Measurements from ENCODE around the gene SH3RF3.

The SH3RF3 gene

GRCh38 chr2:109164739-109165221, 35.8 kb downstream of the SH3RF3 start:
- H3K4me1 ChIP-seq (ENCODE audit: control insufficient read depth, insufficient read depth, low read length): peaks cover 38% of the 10 kb centered on the region
- H3K4me3 ChIP-seq (ENCODE audit: low read length): peak overlapping the region; percentile 18
- peak overlapping the region; percentile 4 for H3K4me2 ChIP-seq (ENCODE audit: low read length)
- H3K9ac ChIP-seq (ENCODE audit: low read depth, low read length): no peak overlapping the region
- peaks cover 11% of the 10 kb centered on the region for H3K36me3 ChIP-seq (ENCODE audit: insufficient read depth, low read length)
- H3K27me3 ChIP-seq (ENCODE audit: control insufficient read depth, insufficient read depth, low read length): no peaks in the 10 kb centered on the region
- no peaks in the 10 kb centered on the region for H3K9me3 ChIP-seq (replicated peaks; ENCODE audit: low read length)

DNA sequence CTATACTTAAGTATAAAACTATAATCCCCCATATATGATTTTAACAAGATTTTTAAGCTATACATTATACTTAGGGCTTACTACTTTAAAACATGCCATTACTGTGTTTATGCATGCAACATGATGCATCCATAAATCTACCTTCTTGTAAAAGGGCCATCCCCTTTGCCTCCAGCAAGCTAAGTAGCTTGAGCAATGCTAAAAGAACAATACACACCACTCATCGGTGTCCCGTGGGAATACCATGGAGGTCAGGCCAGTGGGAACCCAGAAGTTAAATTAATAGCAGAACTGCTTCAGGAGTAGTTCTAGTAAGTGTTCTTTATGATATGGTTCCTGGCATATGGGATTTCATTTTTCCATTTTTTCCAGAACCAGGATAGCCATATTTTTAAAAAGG, 37.8 kb downstream of the SH3RF3 start:
- Histone ChIP-seq H3K4me3 (ENCODE audit: low read length) (peak overlapping the region; percentile 41), H3K27me3 (ENCODE audit: control insufficient read depth, insufficient read depth, low read length) (no peaks in the 10 kb centered on the region), H3K4me1 (ENCODE audit: control insufficient read depth, insufficient read depth, low read length) (peaks cover 52% of the 10 kb centered on the region), H3K36me3 (ENCODE audit: insufficient read depth, low read length) (peaks cover 11% of the 10 kb centered on the region), H3K9ac (ENCODE audit: low read depth, low read length) (peak overlapping the region; percentile 74), H3K9me3 (replicated peaks; ENCODE audit: low read length) (no peaks in the 10 kb centered on the region), H3K4me2 (ENCODE audit: low read length) (peak overlapping the region; percentile 71)

DNA sequence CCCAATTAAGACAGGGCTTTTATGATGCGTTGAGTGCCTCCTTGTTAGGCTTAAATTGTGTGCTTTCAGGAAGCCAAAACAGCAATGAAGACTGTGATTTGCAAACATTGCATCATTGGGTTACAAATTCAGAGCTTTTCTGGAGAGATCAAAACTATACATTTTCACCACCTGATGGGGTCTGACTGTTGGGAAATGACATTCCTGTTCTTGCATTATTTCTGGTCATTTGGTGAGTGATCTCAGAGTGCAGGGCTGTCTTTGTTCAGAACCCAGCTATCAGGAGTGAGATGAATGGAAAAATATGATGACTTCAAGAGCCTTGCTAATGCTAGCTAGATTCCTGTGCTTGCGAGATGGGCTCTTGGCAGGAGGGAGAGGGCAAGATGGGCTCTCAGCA, 39.1 kb downstream of the SH3RF3 start:
- H3K4me1 ChIP-seq (ENCODE audit: control insufficient read depth, insufficient read depth, low read length): peaks cover 65% of the 10 kb centered on the region
- H3K4me3 ChIP-seq (ENCODE audit: low read length): no peak overlapping the region
- H3K4me2 ChIP-seq (ENCODE audit: low read length): no peak overlapping the region
- no peaks in the 10 kb centered on the region for H3K9me3 ChIP-seq (replicated peaks; ENCODE audit: low read length)
- no peaks in the 10 kb centered on the region for H3K27me3 ChIP-seq (ENCODE audit: control insufficient read depth, insufficient read depth, low read length)
- H3K9ac ChIP-seq (ENCODE audit: low read depth, low read length): no peak overlapping the region
- H3K36me3 ChIP-seq (ENCODE audit: insufficient read depth, low read length): peaks cover 11% of the 10 kb centered on the region

GRCh38 chr2:109168716-109169115, 39.7 kb downstream of the SH3RF3 start:
- H3K4me1 ChIP-seq (ENCODE audit: control insufficient read depth, insufficient read depth, low read length): peaks cover 69% of the 10 kb centered on the region
- H3K9me3 ChIP-seq (replicated peaks; ENCODE audit: low read length): no peaks in the 10 kb centered on the region
- H3K36me3 ChIP-seq (ENCODE audit: insufficient read depth, low read length): peaks cover 11% of the 10 kb centered on the region
- no peak overlapping the region for H3K4me3 ChIP-seq (ENCODE audit: low read length)
- no peak overlapping the region for H3K9ac ChIP-seq (ENCODE audit: low read depth, low read length)
- H3K27me3 ChIP-seq (ENCODE audit: control insufficient read depth, insufficient read depth, low read length): no peaks in the 10 kb centered on the region
- H3K4me2 ChIP-seq (ENCODE audit: low read length): no peak overlapping the region

GRCh38 chr2:109170645-109171044, 41.6 kb downstream of the SH3RF3 start:
- Histone ChIP-seq H3K9ac (ENCODE audit: low read depth, low read length) (peak overlapping the region; percentile 86), H3K4me2 (ENCODE audit: low read length) (peak overlapping the region; percentile 75), H3K36me3 (ENCODE audit: insufficient read depth, low read length) (peaks cover 11% of the 10 kb centered on the region), H3K9me3 (replicated peaks; ENCODE audit: low read length) (no peaks in the 10 kb centered on the region), H3K4me1 (ENCODE audit: control insufficient read depth, insufficient read depth, low read length) (peaks cover 66% of the 10 kb centered on the region), H3K4me3 (ENCODE audit: low read length) (no peak overlapping the region), H3K27me3 (ENCODE audit: control insufficient read depth, insufficient read depth, low read length) (no peaks in the 10 kb centered on the region)

DNA sequence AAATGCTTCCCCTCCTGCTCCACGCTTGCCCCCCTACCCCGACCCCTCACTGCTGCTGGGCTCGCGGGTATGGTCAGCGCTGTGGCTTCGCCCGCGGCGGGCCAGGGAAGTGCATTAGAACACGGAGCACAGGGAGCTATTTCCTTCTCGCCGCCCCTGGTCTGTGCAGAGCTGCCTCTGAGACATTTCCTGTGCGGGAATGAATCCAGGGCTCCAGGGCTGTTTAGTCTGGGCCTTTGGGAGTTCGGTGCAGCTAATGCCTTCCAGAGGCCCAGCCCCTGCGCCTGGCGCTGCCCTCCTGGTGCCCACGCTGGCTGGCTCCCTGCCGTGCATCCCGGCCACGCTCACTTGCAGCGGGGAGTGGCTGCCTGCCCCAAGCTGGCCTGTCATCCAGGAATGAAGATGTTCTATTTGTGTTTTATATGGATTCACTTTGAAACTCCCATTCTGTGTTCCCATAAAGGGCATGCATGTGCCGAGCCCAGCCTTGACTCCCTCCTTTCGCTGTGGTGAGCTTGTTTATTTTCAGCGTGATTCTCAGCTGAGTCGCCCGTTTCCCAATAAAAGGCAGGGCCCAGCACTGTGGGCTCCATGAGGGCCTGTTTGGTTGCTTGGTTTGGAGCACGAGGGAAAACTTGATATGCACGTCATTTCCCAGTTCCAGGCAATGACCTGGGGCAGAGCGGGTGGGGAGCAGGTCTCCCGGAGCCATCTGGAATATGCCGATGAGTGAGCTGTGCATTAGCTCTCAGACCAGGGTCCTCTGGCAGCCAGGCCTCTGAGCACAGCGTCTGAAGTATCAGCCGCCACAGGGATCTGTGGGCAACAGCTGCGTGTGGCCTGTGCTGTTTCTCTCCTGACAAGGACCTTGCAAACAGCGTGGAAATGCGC, 42.7 kb downstream of the SH3RF3 start:
- Histone ChIP-seq H3K9ac (ENCODE audit: low read depth, low read length) (peak overlapping the region; percentile 86), H3K27me3 (ENCODE audit: control insufficient read depth, insufficient read depth, low read length) (no peaks in the 10 kb centered on the region), H3K4me1 (ENCODE audit: control insufficient read depth, insufficient read depth, low read length) (peaks cover 59% of the 10 kb centered on the region), H3K36me3 (ENCODE audit: insufficient read depth, low read length) (peaks cover 11% of the 10 kb centered on the region), H3K4me2 (ENCODE audit: low read length) (peak overlapping the region; percentile 75), H3K9me3 (replicated peaks; ENCODE audit: low read length) (no peaks in the 10 kb centered on the region), H3K4me3 (ENCODE audit: low read length) (peak overlapping the region; percentile 29)

DNA sequence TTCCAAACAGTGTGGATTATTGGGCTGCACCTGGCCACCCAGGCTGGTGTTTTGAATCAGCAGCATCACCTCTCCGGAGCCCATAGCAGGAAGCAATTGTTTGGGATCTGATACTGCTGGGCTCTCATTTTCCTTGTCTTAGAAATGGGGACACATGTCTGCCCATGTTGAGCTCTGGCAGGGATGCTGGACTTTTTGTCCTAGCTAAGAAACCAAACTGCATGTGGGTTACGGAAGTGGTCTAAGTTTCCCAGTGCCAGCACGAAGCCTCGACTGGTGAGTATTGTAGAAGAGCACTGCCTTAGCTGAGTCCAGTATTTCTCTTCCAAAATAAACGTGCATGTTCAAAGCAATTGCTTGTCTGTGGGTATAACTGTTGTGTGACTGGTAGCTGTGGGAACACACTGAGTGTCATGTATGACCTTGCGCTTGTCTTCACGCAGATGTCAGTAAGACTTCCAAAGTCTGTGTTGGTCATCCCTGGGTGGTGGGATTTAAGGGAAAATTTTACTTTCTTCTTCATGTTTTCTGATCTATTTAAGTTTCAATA, 43.6 kb downstream of the SH3RF3 start:
- Histone ChIP-seq H3K27me3 (ENCODE audit: control insufficient read depth, insufficient read depth, low read length) (no peaks in the 10 kb centered on the region), H3K36me3 (ENCODE audit: insufficient read depth, low read length) (peaks cover 11% of the 10 kb centered on the region), H3K4me2 (ENCODE audit: low read length) (peak overlapping the region; percentile 75), H3K4me3 (ENCODE audit: low read length) (peak overlapping the region; percentile 29), H3K9ac (ENCODE audit: low read depth, low read length) (peak overlapping the region; percentile 86), H3K9me3 (replicated peaks; ENCODE audit: low read length) (no peaks in the 10 kb centered on the region), H3K4me1 (ENCODE audit: control insufficient read depth, insufficient read depth, low read length) (peaks cover 61% of the 10 kb centered on the region)

- peak overlapping the region; percentile 86 for H3K9ac ChIP-seq (ENCODE audit: low read depth, low read length)
- no peaks in the 10 kb centered on the region for H3K27me3 ChIP-seq (ENCODE audit: control insufficient read depth, insufficient read depth, low read length)
- H3K9me3 ChIP-seq (replicated peaks; ENCODE audit: low read length): no peaks in the 10 kb centered on the region
- peaks cover 69% of the 10 kb centered on the region for H3K4me1 ChIP-seq (ENCODE audit: control insufficient read depth, insufficient read depth, low read length)
- peak overlapping the region; percentile 75 for H3K4me2 ChIP-seq (ENCODE audit: low read length)
- H3K36me3 ChIP-seq (ENCODE audit: insufficient read depth, low read length): peaks cover 7% of the 10 kb centered on the region
- peak overlapping the region; percentile 57 for H3K4me3 ChIP-seq (ENCODE audit: low read length)
Observed at GRCh38 chr2:109173311-109174171, 44.5 kb downstream of the SH3RF3 start.

DNA sequence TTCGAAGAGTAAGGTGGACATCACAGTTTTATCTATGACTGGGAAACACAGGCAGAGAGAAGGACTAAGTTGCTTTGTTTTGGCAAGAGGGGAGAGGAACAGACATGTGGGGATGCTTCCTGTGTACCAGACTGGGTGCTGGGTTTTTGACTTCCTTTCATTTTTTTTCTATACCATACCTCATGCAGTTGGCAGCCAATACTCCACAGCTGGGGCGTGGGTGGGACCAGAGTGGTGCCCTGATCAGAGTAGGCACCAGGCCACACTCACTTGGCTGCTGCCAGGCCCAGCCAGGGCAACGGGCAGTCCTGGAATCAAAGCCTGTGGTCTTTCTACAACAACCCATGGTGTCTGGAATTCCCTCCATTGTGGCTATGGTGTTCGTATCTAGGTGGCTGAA, 45.2 kb downstream of the SH3RF3 start:
- peak overlapping the region; percentile 86 for H3K9ac ChIP-seq (ENCODE audit: low read depth, low read length)
- no peaks in the 10 kb centered on the region for H3K27me3 ChIP-seq (ENCODE audit: control insufficient read depth, insufficient read depth, low read length)
- no peaks in the 10 kb centered on the region for H3K36me3 ChIP-seq (ENCODE audit: insufficient read depth, low read length)
- no peaks in the 10 kb centered on the region for H3K9me3 ChIP-seq (replicated peaks; ENCODE audit: low read length)
- H3K4me2 ChIP-seq (ENCODE audit: low read length): peak overlapping the region; percentile 75
- H3K4me1 ChIP-seq (ENCODE audit: control insufficient read depth, insufficient read depth, low read length): peaks cover 71% of the 10 kb centered on the region
- peak overlapping the region; percentile 55 for H3K4me3 ChIP-seq (ENCODE audit: low read length)

GRCh38 chr2:109174626-109175349, 45.8 kb downstream of the SH3RF3 start:
- no peaks in the 10 kb centered on the region for H3K27me3 ChIP-seq (ENCODE audit: control insufficient read depth, insufficient read depth, low read length)
- peak overlapping the region; percentile 75 for H3K4me2 ChIP-seq (ENCODE audit: low read length)
- H3K9me3 ChIP-seq (replicated peaks; ENCODE audit: low read length): no peaks in the 10 kb centered on the region
- peak overlapping the region; percentile 55 for H3K4me3 ChIP-seq (ENCODE audit: low read length)
- peaks cover 71% of the 10 kb centered on the region for H3K4me1 ChIP-seq (ENCODE audit: control insufficient read depth, insufficient read depth, low read length)
- H3K9ac ChIP-seq (ENCODE audit: low read depth, low read length): peak overlapping the region; percentile 86
- no peaks in the 10 kb centered on the region for H3K36me3 ChIP-seq (ENCODE audit: insufficient read depth, low read length)

DNA sequence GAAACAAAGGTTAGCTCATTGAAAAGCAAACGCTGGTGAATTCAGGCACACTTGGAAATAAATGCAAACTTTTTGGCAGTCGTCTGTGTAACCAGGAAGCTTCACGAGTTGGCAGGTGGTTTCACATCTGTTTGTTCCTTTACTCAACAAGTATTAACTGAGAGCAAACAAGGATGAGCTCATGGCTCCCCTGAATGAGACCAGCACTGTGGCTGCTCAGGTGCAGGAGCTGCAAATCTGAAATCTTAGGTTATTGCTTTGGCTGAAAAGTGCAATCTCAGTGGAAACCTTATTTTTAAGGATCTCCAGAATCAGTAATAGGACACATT, 46.3 kb downstream of the SH3RF3 start:
- peaks cover 71% of the 10 kb centered on the region for H3K4me1 ChIP-seq (ENCODE audit: control insufficient read depth, insufficient read depth, low read length)
- no peak overlapping the region for H3K4me3 ChIP-seq (ENCODE audit: low read length)
- no peaks in the 10 kb centered on the region for H3K9me3 ChIP-seq (replicated peaks; ENCODE audit: low read length)
- peak overlapping the region; percentile 86 for H3K9ac ChIP-seq (ENCODE audit: low read depth, low read length)
- H3K4me2 ChIP-seq (ENCODE audit: low read length): peak overlapping the region; percentile 75
- no peaks in the 10 kb centered on the region for H3K27me3 ChIP-seq (ENCODE audit: control insufficient read depth, insufficient read depth, low read length)
- H3K36me3 ChIP-seq (ENCODE audit: insufficient read depth, low read length): no peaks in the 10 kb centered on the region

Measured in skeletal muscle satellite cell (primary cell).